ENCODE data around the gene SSBP3.

DNA sequence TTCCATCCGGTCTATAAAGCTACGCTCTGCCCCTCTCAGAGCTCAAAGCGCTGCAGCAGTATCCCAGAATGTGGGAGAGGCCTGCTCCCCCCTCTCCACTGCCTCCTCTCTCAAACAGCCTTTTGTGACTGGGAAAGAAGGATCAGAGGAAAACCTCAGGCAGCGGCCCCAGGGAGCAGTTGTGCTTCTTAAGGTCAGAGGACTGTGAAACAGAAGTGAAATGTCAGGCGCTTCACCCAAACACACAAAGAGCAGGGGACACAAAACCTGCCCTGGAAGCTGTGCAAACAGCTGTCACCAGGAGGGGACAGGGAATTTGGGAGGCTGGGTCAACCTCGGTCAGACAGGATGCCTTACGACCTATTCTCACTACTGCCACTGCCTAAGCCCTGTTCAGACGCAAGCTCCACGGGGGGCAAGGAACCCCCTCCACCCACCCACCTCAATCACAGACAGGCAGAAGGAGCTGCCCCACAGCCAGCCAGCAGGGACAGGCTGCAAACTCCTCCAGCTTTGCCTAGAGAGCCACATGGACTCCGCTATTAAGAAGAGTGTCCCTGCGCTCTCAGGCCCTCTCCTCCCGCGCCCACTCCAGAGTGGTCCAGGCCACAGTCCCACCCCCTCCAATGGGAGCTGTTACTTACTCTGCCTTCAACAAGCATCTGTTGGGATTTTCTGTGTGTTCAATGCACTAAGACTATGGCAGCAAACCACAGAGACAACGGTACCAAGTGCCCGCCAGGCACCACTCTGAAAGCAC is 14.6 kb downstream of the SSBP3 start:
- TF ChIP-seq ZNF274 (IDR thresholded peaks at IDR 0.05; ENCODE audit: low read depth, low read length) (no peak), SUZ12 (IDR thresholded peaks at IDR 0.05; ENCODE audit: extremely low read depth, insufficient read depth, insufficient read length) (no peak)
